Upper lobe of left lung (tissue), 6 donors: Measurements from ENCODE around the gene SMIM43. TPM values are rescaled to one million over a fixed set of nuclear protein-coding genes. Genes with fewer than 3 reads are reported as not detected.
"Not testable (repeated sequence)": the region's sequence is repeated elsewhere in the genome, so short reads cannot be mapped to it uniquely, and the experiment has no call there.

Experiments
- ATAC-seq, 2 donors: fragments of 200-7000 bp; cut with Tn5 transposase; one replicate each; pipeline ENCODE4 v1.9.1; 2022; ENCODE audit warnings: mild to moderate bottlenecking in 2 of 2, moderate library complexity in 2 of 2; ENCODE audit not compliant: low FRiP score in 2 of 2
- DNase-seq, 2 donors: peaks; one replicate each; pipeline ENCODE4 v3.0.0-alpha.2; 2019 to 2020
- H3K27ac ChIP-seq, 4 donors: fragments of 200-600 bp; sonication (generic); one replicate each; pipeline ENCODE4 v1.5.1; 2016 to 2019
- H3K27me3 ChIP-seq, 4 donors: fragments of 200-600 bp; sonication (generic); one replicate each; pipeline ENCODE4 v1.5.1; 2017 to 2019
- H3K36me3 ChIP-seq, 4 donors: fragments of 200-600 bp; sonication (generic); one replicate each; pipeline ENCODE4 v1.5.1; 2016 to 2019
- H3K4me1 ChIP-seq, 4 donors: fragments of 200-600 bp; sonication (generic); one replicate each; pipeline ENCODE4 v1.5.1; 2018 to 2019
- H3K4me3 ChIP-seq, 4 donors: fragments of 200-600 bp; sonication (generic); one replicate each; pipeline ENCODE4 v1.5.1; 2017 to 2019; ENCODE audit warnings: mild to moderate bottlenecking in 2 of 4, moderate library complexity in 1 of 4
- H3K9me3 ChIP-seq, 4 donors: fragments of 200-600 bp; sonication (generic); one replicate each; pipeline ENCODE4 v1.5.1; 2018 to 2019
- CTCF ChIP-seq, 6 experiments: fragments of 450-650 bp in 4 of 6; fragments of 200-600 bp in 2 of 6; sonication (generic) in 2 of 6; IDR thresholded peaks; one replicate each; pipeline ENCODE4 v1.5.1; 2016 to 2019; ENCODE audit warnings: antibody characterized with exemption in 6 of 6
- EP300 ChIP-seq, 4 donors: sonication (generic); formaldehyde crosslinking; IDR thresholded peaks; one replicate each; pipeline ENCODE4 v1.5.1; 2017; ENCODE audit warnings: antibody characterized with exemption in 4 of 4, control low read depth in 2 of 4
- POLR2A ChIP-seq, 4 donors: fragments of 450-650 bp; IDR thresholded peaks; one replicate each; pipeline ENCODE4 v1.5.1; 2016 to 2017; ENCODE audit warnings: antibody characterized with exemption in 4 of 4, mild to moderate bottlenecking in 2 of 4
- POLR2AphosphoS5 ChIP-seq, 2 donors: sonication (generic); formaldehyde crosslinking; IDR thresholded peaks; one replicate each; pipeline ENCODE4 v1.5.1; 2017; ENCODE audit warnings: antibody characterized with exemption in 2 of 2
- WGBS, 2 donors: methylation state at CpG; one replicate each; pipeline ENCODE4 v1.1.5; 2017 to 2018; 5-methylcytosine and 5-hydroxymethylcytosine counted together
- total RNA-seq, 6 donors: library from RNA; depleted of rRNA in 4 of 6; stranded (reverse); fragments of >200 nt in 4 of 6; gene quantifications; one replicate each; pipeline versions ENCODE4 v1.1.0 to v1.2.1, GENCODE V29; 2016 to 2021
- donor health status: DM: no; HTN: no; CAD: no; lungs with moderate emphysema.
- donor health status: DM: no; HTN: yes; CAD: no; lungs with severe emphysema.

Gene SMIM43
- total RNA-seq, 6 donors from 2014 or later: not detected

- WGBS, 2 donors: 84 to 91% methylated on average over 2 of the region's 2 CpGs
- DNase-seq: no peak
- Histone ChIP-seq H3K27ac (no peak overlapping the region), H3K9me3 (no peaks in the 10 kb centered on the region), H3K27me3 (peaks cover 0 to under 1% (median under 1%) of the 10 kb centered on the region in 4 donors), H3K4me1 (no peaks in the 10 kb centered on the region), H3K4me3 (no peak overlapping the region), H3K36me3 (no peaks in the 10 kb centered on the region)
- TF ChIP-seq POLR2A (IDR thresholded peaks at IDR 0.05): no peak
- TF ChIP-seq POLR2AphosphoS5 (IDR thresholded peaks at IDR 0.05): no peak
- no peak for TF ChIP-seq CTCF (IDR thresholded peaks at IDR 0.05)
- ATAC-seq: no peak
Observed at GRCh38 chr4:121758925-121759568, 5.9 kb downstream of the SMIM43 start.

GRCh38 chr4:121752142-121752541 lies 12.8 kb downstream of the SMIM43 start:
- not testable (repeated sequence) for H3K9me3 ChIP-seq, ATAC-seq, H3K27ac ChIP-seq, H3K27me3 ChIP-seq, H3K36me3 ChIP-seq, H3K4me1 ChIP-seq, DNase-seq, H3K4me3 ChIP-seq
- 70 to 90% methylated on average over 1 of the region's 1 CpG for WGBS, 2 donors

- no peak overlapping the region for H3K27ac ChIP-seq
- 35 to 48% methylated on average over 4 of the region's 4 CpGs for WGBS, 2 donors
- no peak for TF ChIP-seq CTCF (IDR thresholded peaks at IDR 0.05)
- TF ChIP-seq POLR2AphosphoS5 (IDR thresholded peaks at IDR 0.05): no peak
- TF ChIP-seq POLR2A (IDR thresholded peaks at IDR 0.05): no peak
- no peak for TF ChIP-seq EP300 (IDR thresholded peaks at IDR 0.05)
- DNase-seq: no peak
- no peak overlapping the region for H3K4me3 ChIP-seq
- no peaks in the 10 kb centered on the region for H3K27me3 ChIP-seq
- no peaks in the 10 kb centered on the region for H3K4me1 ChIP-seq
- H3K36me3 ChIP-seq: no peaks in the 10 kb centered on the region
- ATAC-seq: no peak
- no peaks in the 10 kb centered on the region for H3K9me3 ChIP-seq
Observed at GRCh38 chr4:121749225-121749624, 15.7 kb downstream of the SMIM43 start.

GRCh38 chr4:121742794-121743193 lies 22.2 kb downstream of the SMIM43 start:
- Histone ChIP-seq H3K27me3 (no peaks in the 10 kb centered on the region), H3K4me3 (no peak overlapping the region), H3K36me3 (no peaks in the 10 kb centered on the region), H3K9me3 (no peaks in the 10 kb centered on the region), H3K27ac (no peak overlapping the region), H3K4me1 (no peaks in the 10 kb centered on the region)
- WGBS, 2 donors: 83 to 89% methylated on average over 3 of the region's 3 CpGs
- TF ChIP-seq CTCF (IDR thresholded peaks at IDR 0.05) (no peak), EP300 (IDR thresholded peaks at IDR 0.05) (no peak), POLR2A (IDR thresholded peaks at IDR 0.05) (no peak), POLR2AphosphoS5 (IDR thresholded peaks at IDR 0.05) (no peak)
- ATAC-seq: no peak
- no peak for DNase-seq

- peak; percentile 41 to 79 for ATAC-seq
- no peak for DNase-seq
- no peaks in the 10 kb centered on the region for H3K4me1 ChIP-seq
- no peaks in the 10 kb centered on the region for H3K36me3 ChIP-seq
- WGBS, 2 donors: 34 to 35% methylated on average over 7 of the region's 7 CpGs
- TF ChIP-seq POLR2A (IDR thresholded peaks at IDR 0.05) (no peak), POLR2AphosphoS5 (IDR thresholded peaks at IDR 0.05) (no peak), CTCF (IDR thresholded peaks at IDR 0.05) (no peak), EP300 (IDR thresholded peaks at IDR 0.05) (no peak)
- no peaks in the 10 kb centered on the region for H3K9me3 ChIP-seq
- no peak overlapping the region for H3K4me3 ChIP-seq
- H3K27ac ChIP-seq: no peak overlapping the region
- H3K27me3 ChIP-seq: no peaks in the 10 kb centered on the region
Observed at GRCh38 chr4:121741751-121742150, 23.2 kb downstream of the SMIM43 start.
